HFF-Myc (cell line): ENCODE measurements around the gene KCNJ6.

Experiments
- DNase-seq: peaks from one replicate; pipeline ENCODE4 v3.0.0-alpha.2; 2011; ENCODE audit warnings: low read depth; ENCODE audit errors: extremely low read depth
- H3K4me3 ChIP-seq: replicated peaks from 2 replicates; pipeline ENCODE4 v1.5.1; 2011; ENCODE audit warnings: low read depth, mild to moderate bottlenecking, control low read depth, low read length
- TF ChIP-seq, protein P1 (sequence below): IDR thresholded peaks from 2 replicates; pipeline ENCODE4 v1.5.1; 2012; ENCODE audit warnings: mild to moderate bottlenecking, low read depth, low read length, control low read depth; ENCODE audit errors: missing control alignments

KCNJ6 gene

DNA sequence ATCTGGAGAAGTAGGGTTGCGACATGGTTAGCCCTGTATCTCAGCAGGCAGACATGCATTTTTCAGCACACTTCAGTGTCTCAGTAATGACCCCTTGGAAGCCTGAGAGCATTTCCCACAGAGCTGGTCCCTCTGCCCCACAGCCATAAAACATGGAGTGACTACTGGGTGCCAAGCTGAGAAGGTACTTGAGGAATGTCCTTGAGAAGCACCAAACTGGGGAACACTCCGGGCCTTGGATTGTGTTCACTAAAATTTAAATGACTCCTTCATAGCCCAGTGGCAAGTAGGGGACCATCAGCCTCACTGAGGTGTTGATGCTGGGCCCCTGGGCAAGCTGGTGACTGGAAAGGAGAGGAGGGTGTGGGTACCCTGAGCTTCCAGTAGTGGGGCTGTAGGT lies 54.7 kb downstream of the KCNJ6 start:
- H3K4me3 ChIP-seq = no peak overlapping the region
- TF ChIP-seq, protein P1, sequence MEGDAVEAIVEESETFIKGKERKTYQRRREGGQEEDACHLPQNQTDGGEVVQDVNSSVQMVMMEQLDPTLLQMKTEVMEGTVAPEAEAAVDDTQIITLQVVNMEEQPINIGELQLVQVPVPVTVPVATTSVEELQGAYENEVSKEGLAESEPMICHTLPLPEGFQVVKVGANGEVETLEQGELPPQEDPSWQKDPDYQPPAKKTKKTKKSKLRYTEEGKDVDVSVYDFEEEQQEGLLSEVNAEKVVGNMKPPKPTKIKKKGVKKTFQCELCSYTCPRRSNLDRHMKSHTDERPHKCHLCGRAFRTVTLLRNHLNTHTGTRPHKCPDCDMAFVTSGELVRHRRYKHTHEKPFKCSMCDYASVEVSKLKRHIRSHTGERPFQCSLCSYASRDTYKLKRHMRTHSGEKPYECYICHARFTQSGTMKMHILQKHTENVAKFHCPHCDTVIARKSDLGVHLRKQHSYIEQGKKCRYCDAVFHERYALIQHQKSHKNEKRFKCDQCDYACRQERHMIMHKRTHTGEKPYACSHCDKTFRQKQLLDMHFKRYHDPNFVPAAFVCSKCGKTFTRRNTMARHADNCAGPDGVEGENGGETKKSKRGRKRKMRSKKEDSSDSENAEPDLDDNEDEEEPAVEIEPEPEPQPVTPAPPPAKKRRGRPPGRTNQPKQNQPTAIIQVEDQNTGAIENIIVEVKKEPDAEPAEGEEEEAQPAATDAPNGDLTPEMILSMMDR = no peak
- no peak for DNase-seq

DNA sequence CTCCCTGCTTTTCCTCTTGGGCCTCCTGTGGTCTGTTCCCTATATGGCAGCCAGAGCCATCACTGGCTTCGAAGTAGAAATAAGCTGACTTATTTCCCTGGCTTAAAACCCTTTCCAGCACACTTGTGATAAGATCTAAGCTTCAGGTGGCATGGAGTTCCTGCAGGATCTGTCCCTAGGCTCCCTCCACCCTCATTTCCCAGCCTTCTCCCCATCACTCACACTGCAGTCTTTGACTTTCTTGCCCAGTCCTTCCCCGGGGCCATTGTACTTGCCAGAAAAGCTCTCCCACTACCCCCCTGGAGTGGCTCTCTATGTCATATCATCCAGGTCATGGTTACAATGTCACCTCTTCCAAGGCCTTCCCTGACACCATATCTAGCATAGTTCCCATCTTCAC lies 55.8 kb downstream of the KCNJ6 start:
- TF ChIP-seq, protein P1 = no peak
- no peak for DNase-seq
- no peak overlapping the region for H3K4me3 ChIP-seq

DNA sequence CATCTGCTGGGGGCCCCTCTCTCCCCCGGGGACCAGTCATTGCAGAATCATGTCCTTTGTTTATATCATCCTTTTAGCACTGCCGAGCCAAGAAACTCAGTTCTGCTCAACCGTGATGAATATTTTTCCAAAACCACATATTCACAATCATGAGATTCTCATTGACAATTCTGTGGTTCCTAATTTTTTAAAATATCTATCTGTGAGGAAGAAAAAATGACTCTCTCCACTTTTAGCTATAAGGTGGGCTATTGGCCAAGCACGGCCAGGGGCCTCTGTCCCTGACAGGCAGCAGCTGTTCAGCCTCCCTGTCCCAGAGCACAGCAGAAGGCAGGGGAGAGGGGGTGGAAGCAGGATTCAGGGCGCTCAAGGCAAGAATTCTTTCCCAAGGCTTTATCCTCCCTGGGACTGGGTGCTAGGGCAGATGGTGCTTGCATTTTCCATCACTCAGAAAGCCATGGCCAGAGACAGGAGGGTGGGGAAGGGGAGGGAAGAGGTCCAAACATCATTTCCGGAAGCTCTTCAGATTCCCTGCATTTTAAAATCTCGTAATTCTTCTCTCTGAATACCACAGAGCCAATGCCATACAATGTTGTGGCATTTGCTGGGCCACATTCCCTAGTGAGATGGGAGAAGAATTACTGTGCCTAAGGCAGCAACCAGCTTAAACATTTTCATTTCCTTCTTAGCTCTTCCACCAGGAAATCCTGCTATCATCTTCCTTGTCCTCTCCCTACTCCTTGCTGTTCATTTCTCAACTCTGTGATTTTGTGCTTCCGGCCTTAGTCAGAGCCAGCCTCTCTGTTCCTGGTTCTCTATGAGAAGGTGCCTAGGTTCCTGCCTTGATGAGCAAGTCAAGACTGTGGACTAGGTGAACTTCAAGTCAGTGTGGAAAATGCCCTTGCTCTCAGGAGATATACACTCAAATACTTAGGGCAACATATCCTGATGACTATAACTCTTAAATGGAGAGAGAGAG lies 60.3 kb downstream of the KCNJ6 start:
- DNase-seq = no peak
- TF ChIP-seq, protein P1 = no peak
- no peak overlapping the region for H3K4me3 ChIP-seq

GRCh38 chr21:37855271-37855646 lies 61.0 kb downstream of the KCNJ6 start:
- TF ChIP-seq, protein P1 = no peak
- H3K4me3 ChIP-seq = no peak overlapping the region
- no peak for DNase-seq

DNA sequence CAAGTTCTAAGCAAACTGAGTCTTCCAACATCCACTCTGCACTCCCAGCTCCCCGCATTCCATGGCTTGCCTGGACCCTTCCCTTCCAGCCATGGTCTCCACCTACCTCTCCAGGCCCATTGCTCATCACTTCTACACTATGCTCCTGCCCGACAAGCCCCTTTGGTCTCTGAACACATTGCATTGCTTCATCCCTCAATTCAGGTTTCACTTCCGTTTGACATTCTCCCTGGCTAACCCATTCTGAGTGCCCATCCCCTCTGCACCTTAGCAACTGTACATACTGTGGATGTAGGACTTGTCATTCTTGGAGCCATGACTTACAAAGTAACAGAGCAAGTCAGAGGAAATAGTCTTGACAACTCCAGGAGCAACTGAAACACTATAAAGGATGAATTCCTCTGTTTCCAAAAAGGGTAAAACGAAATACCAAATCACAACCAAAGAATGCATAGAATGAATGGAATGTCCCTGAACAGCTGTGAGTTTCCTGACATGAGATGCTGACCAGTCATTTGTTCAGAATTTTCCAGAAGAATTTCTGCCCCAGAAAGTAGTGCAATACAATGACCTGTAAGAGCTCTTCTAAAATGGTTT lies 66.7 kb downstream of the KCNJ6 start:
- no peak for DNase-seq
- TF ChIP-seq, protein P1 = no peak
- no peak overlapping the region for H3K4me3 ChIP-seq

DNA sequence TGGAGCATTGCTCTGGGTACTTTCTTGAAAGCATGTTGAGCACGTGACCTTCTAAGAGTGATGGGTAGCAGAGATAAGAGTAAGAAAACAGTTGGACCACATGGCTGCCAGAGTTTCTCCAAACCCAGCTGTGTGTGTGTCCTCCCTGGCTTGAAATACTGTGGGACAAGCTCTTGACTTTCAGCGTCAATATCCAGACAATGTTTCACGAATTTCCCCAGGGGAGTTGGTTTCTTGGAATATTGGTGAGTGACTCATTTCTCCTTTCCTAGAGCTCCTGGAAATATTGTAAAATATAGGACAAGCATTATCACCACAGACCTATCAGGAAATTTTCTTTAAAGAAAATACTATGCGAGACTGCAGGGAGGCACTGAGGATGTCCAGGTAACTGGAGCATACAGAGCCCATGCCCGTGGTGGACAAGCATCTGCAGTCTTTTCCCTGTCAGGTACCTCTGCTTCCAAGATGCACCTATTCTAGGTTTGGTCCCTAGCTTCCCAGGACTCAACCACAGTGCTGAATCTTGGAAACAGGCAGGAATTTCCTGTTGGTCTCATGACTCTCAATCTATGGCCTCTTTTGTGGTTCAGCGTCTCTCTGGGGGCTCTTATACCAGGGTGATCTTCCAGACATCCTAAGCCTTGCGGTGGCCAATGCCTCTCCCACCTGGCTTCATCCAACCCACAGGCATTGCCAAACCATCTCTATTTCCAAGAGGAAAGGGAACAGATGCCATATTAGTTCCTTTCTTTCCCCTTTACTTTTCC lies 67.4 kb downstream of the KCNJ6 start:
- TF ChIP-seq, protein P1 = no peak

More for the DNA sequence above, 67.4 kb downstream of the KCNJ6 start:
- H3K4me3 ChIP-seq = no peak overlapping the region
- DNase-seq = no peak
